SJCRH30 (cell line): ENCODE data around the gene TTI1. TPM values are rescaled to one million over a fixed set of nuclear protein-coding genes. Genes with fewer than 3 reads are reported as not detected.
A peak's percentile ranks its signal among the peaks of the same experiment; 100 is the strongest.
"Not testable (repeated sequence)": the region's sequence is repeated elsewhere in the genome, so short reads cannot be mapped to it uniquely, and the experiment has no call there.

Source experiments
- DNase-seq, 2 experiments: peaks; one replicate each; pipeline ENCODE4 v3.0.0-alpha.2; 2015 to 2020
- H3K27ac ChIP-seq: fragments of 250-450 bp; sonication (Bioruptor Pico); 2 replicates; pipeline ENCODE4 v1.5.1; 2020; ENCODE audit warnings: mild to moderate bottlenecking, moderate library complexity
- H3K27me3 ChIP-seq: fragments of 250-450 bp; sonication (Bioruptor Pico); 2 replicates; pipeline ENCODE4 v1.5.1; 2020; ENCODE audit warnings: mild to moderate bottlenecking, moderate library complexity
- H3K36me3 ChIP-seq: fragments of 250-450 bp; sonication (Bioruptor Pico); 2 replicates; pipeline ENCODE4 v1.5.1; 2020; ENCODE audit warnings: mild to moderate bottlenecking, moderate library complexity
- H3K4me1 ChIP-seq: fragments of 250-450 bp; sonication (Bioruptor Pico); 2 replicates; pipeline ENCODE4 v1.5.1; 2020; ENCODE audit warnings: mild to moderate bottlenecking, moderate library complexity
- H3K4me3 ChIP-seq: fragments of 250-450 bp; sonication (Bioruptor Pico); 2 replicates; pipeline ENCODE4 v1.5.1; 2020; ENCODE audit warnings: mild to moderate bottlenecking, moderate library complexity
- H3K9me3 ChIP-seq: fragments of 250-450 bp; sonication (Bioruptor Pico); replicated peaks from 2 replicates; pipeline ENCODE4 v1.5.1; 2020; ENCODE audit warnings: mild to moderate bottlenecking, moderate library complexity
- total RNA-seq: library from RNA; depleted of rRNA; stranded (reverse); fragments of >200 nt; shearing (Covaris generic); gene quantifications from 2 replicates; pipeline ENCODE4 v1.2.3, GENCODE V29; 2014

The TTI1 gene
- total RNA-seq, 1 experiment from 2014 or later: 66.0 TPM

DNA sequence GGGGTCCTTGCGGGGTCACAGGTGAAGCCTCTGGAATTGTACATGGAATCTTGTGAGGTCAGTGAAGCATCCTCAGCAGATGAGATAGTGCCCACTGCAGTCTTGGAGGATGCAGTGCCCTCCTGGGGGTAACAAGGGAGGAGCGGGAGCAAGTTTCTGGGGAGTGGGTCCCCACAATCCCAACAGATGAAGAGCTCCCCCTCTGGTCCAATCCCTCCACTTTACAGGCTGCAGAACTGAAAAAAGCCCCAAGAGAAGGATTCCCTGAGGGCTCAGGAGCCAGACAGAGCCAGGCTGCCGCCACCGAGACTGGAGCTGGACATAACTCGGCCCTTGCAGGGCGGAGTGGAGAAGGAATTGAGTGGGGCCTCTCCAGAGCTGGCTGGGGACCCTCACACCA is 52.4 kb downstream of the TTI1 start:
- H3K27me3 ChIP-seq: no peaks in the 10 kb centered on the region; the same call in 1 of the 2 replicates
- peaks cover 7% of the 10 kb centered on the region for H3K36me3 ChIP-seq
- DNase-seq: no peak
- no peaks in the 10 kb centered on the region for H3K4me1 ChIP-seq
- H3K27ac ChIP-seq: no peak overlapping the region
- H3K9me3 ChIP-seq: no peaks in the 10 kb centered on the region
- no peak overlapping the region for H3K4me3 ChIP-seq

DNA sequence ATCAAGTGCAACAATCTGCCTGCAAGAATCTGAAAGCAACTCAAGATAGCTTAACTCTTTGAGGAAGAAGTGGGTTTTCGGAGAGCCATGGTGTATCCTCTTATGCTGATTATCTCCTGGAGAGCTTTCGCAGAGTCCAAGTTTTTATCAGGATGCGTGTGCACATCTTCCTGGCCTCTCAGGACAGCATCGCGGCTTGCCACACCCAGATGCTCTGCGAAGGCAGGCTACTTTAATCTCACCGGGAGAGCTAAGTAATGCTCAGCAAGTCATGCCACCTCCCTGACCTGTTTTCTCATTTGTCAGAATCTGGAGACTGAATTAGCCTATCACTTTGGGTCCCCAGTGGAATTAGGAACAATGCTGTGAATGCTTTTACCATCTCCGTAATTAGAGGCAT is 52.9 kb downstream of the TTI1 start:
- Histone ChIP-seq H3K27me3 (no peaks in the 10 kb centered on the region; the same call in 1 of the 2 replicates), H3K4me1 (no peaks in the 10 kb centered on the region), H3K4me3 (no peak overlapping the region), H3K36me3 (peaks cover 7% of the 10 kb centered on the region), H3K27ac (no peak overlapping the region), H3K9me3 (no peaks in the 10 kb centered on the region)
- no peak for DNase-seq

DNA sequence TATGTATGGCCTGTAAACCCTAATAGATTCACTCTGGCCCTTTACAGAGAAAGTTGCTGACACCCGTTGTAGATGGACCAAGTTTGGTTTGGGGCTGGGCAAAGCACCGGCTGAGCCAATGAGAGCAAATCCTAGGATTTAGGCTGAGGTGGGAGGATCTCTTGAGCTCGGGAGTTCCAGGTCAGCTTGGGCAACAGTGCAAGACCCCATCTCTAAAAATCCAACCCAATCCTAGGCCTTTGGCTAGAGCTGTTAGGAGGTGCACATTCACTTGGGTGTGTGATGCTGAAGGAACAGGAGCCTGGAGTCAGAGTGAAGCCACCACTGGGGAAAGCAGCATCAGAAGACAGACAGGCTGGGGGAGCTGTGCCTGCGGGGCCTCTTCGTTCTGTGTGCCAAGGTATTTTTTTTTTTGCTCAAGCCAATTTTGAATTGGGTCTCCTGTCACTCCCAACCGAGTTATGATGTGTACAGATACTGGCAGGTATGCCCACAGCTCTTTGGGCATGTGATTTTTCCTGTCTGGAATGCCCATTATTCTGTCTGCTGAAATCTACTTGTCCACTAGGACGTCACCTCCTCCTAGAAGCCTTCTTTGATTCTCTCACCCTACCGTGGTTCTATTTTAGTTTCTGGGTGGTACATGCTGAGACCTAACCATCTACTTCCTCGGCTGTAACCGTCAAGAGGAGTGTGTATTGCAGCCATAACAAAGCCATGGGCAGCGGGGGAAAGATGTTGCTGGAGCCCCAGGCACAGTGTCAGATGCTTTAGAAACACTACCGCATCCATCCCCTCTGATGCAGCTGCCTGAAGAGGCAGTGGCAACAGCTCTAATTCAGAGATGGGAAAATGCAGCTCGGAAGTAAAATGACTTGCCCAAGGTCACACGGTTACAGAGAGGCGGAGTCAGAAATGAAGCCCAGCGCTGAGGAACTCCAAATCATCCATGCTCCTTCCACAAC is 54.0 kb downstream of the TTI1 start:
- DNase-seq: no peak
- Histone ChIP-seq H3K4me3 (no peak overlapping the region), H3K27ac (no peak overlapping the region), H3K36me3 (peaks cover 7% of the 10 kb centered on the region), H3K27me3 (no peaks in the 10 kb centered on the region; the same call in 1 of the 2 replicates), H3K9me3 (no peaks in the 10 kb centered on the region), H3K4me1 (no peaks in the 10 kb centered on the region)

DNA sequence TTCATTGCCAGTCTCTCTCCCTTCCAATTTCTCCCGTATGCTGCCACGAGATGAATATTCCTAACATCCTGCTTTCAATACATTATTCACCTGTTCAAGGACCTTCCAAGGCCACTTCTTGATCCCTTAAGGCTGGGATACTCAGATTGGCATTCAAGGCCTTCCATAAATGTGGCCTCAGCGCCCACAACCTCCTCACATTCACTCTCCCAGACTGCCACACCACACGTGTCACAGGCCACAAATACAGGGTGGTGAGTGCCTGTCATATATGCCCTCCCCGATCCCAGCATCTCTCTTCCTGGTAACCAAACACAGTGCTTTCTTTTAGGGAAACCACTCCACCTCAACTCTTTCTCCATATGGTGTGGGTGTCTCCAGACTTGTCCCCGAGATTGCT is 55.5 kb downstream of the TTI1 start:
- H3K27ac ChIP-seq: no peak overlapping the region
- no peaks in the 10 kb centered on the region; the same call in 1 of the 2 replicates for H3K27me3 ChIP-seq
- no peak for DNase-seq
- no peak overlapping the region for H3K4me3 ChIP-seq
- H3K9me3 ChIP-seq: no peaks in the 10 kb centered on the region
- H3K36me3 ChIP-seq: peaks cover 4% of the 10 kb centered on the region; the same call in 1 of the 2 replicates
- no peaks in the 10 kb centered on the region for H3K4me1 ChIP-seq

DNA sequence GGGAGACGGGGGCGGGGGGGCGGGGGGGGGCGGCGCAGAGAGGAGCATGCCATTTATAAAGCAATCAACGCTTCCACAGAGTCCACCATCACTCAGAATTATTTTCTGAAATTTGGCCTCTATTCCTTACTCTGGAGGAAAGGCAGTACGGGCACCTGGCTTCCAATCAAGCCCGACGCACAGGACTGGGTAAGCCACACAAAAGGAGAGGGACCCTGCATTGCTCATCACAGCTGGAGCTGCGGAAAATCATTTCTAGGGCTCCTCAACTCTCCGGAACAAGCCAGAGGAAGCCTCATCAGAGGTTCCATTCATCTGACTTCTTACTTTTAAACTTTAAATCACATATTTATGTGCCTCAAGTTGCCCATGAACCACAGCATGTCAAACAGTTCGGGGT is 55.9 kb downstream of the TTI1 start:
- H3K4me3 ChIP-seq: no peak overlapping the region
- no peak for DNase-seq
- H3K9me3 ChIP-seq: no peaks in the 10 kb centered on the region
- H3K27ac ChIP-seq: no peak overlapping the region
- no peaks in the 10 kb centered on the region; the same call in 1 of the 2 replicates for H3K27me3 ChIP-seq
- no peaks in the 10 kb centered on the region for H3K4me1 ChIP-seq
- peaks cover 4% of the 10 kb centered on the region; the same call in 1 of the 2 replicates for H3K36me3 ChIP-seq

DNA sequence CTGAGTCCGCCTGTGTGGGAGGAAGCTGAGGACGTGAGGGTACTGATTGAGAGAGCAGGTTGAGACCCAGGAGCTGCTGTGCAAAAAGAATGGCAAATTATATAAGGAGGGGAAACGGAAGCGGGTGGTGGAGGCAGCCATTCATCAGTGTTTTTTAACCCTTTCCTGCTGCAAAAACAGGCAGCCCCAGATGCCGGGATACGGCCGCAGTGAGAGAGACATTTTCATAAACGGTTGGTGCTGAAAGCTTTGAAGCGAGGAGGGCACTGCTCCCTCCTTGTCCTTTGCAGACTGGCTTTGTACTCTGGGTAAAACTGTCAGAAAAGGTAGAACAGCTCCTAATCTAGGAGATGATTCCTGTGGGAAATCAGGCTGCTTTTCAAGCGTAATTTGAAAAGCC is 56.4 kb downstream of the TTI1 start:
- Histone ChIP-seq H3K4me3 (no peak overlapping the region), H3K9me3 (no peaks in the 10 kb centered on the region), H3K27ac (no peak overlapping the region), H3K36me3 (peaks cover 4% of the 10 kb centered on the region; the same call in 1 of the 2 replicates), H3K27me3 (no peaks in the 10 kb centered on the region; the same call in 1 of the 2 replicates), H3K4me1 (no peaks in the 10 kb centered on the region)
- DNase-seq: no peak

DNA sequence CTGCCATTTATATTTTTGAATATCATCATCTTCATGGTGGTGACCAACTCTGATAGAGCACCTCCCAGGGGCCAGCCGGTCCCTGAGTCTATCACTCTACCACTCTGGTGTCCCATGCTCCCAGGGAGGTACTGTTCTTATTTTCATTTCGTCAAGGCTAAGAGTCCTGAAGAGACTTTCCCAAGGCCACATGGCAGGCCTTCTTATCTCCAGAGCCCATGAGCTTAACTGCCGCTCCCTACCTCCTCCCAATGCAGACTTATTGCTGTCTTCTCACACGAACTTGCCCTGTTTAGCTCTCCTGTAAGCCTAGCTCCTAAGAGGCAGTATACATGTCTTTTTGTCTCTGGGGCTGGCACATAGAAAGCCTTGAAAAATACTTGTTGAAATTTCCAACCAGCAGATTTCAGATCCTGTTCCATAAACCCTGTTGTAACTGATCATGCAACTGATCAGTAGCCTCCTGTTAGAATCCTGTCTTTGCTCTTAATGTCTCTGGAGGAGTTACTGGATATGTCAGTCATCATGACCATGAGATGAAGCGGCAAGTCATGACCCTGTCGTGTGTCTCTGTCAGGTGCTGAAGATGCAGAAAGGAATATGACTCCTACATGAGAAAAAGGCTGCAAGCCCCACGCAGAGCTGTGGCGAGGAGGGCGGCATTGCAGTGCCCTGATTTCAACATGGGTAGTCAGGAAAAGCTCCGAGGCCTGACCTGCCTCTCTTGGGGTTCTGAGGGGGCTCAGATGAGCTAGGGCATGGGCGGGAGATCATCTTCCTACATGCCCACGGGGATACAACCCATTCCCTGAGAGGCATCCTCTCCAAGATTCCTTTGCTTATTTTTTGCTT is 60.0 kb downstream of the TTI1 start:
- no peaks in the 10 kb centered on the region; the same call in 1 of the 2 replicates for H3K27me3 ChIP-seq
- H3K4me3 ChIP-seq: no peak overlapping the region
- no peak for DNase-seq
- H3K4me1 ChIP-seq: peaks cover 14% of the 10 kb centered on the region
- no peaks in the 10 kb centered on the region for H3K9me3 ChIP-seq
- H3K36me3 ChIP-seq: no peaks in the 10 kb centered on the region
- no peak overlapping the region for H3K27ac ChIP-seq

DNA sequence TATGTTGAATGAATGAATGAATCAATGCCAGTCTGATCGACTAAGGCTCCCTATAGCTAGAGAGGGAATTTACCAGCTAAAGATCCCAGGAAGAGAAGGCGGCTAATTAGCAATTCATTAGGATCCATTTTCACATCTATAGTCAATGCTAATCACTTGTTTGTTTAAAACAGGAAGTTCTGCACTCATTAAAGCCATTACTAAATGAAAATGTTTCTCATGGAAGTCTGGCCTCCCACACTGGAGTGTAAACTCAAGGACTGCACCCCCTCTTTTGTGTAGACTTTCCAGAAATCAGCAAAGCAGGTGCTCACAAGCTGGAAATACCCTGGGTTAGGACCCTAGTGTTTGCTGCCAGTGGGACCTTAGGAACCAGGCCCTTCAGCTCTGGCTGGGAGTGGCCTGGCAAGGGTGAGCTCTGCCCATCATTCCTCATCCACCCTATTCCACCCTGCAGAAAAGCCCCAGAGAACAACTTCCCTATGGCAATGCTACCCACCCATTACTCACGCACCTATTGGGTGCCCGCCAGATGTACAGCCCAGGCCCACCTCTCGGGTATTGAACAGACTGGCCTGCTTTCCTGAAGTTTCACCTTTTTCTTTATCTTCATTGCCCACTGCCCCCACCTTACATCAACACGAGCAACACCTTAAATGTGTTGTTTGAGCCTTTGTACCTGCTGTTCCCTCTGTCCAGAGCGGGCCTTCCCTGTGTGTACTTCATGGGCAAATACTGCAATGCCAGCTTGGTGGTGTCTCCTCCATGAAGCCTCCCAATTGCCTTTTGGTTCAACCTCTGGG is 60.8 kb downstream of the TTI1 start:
- no peak for DNase-seq
- no peak overlapping the region for H3K27ac ChIP-seq
- H3K4me3 ChIP-seq: no peak overlapping the region
- H3K36me3 ChIP-seq: no peaks in the 10 kb centered on the region
- H3K4me1 ChIP-seq: peaks cover 14% of the 10 kb centered on the region
- H3K9me3 ChIP-seq: peaks cover 5% of the 10 kb centered on the region
- H3K27me3 ChIP-seq: no peaks in the 10 kb centered on the region; the same call in 1 of the 2 replicates

DNA sequence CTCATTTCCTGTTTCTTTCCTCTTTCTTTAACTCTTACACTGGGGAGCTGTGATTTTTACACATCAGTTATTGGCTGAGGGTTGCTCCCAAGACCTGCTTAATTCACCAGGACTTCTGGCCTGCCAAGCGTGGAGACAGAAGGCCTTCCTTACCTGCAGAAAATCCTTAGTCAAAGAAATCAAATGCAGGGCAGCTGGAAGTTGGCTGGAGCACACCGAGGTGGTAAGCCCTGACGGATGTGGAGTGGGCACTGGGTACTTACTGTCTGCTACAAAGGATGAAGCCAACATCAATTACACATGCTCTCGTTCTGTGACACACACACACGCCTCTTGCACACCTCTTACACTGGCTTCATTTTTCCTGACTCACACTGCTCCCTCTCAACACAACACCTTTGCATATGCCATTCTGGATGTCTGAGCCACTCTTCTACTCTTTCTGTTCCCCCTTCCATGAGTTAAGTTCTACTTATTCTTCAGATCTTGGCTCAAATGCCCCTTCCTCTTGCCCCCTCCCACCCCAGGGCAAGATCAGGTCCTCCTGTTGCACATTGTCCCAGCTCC is 61.6 kb downstream of the TTI1 start:
- no peak overlapping the region for H3K27ac ChIP-seq
- H3K9me3 ChIP-seq: peaks cover 10% of the 10 kb centered on the region
- no peaks in the 10 kb centered on the region for H3K27me3 ChIP-seq
- H3K4me3 ChIP-seq: no peak overlapping the region
- no peak for DNase-seq
- no peaks in the 10 kb centered on the region for H3K36me3 ChIP-seq
- peaks cover 14% of the 10 kb centered on the region for H3K4me1 ChIP-seq

DNA sequence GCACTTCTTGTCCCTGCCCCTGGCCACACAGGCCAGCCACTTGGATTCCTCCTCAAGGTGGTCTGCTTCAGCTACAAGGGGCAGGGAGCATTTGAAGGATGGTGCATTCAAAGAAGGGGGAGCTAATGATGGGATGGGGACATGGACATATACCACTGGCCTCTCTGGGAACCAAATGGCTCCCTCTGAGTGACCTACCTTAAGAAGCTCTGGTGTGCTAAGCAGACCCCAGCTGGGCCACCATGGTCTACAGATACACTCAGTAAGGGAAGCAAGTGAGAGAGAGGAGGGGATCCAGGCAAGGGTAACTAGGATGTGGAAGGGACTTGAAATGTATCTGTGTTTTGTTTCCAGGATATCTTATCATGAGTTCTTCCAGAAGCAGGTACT is 62.4 kb downstream of the TTI1 start:
- no peak for DNase-seq
- Histone ChIP-seq H3K4me1 (peaks cover 14% of the 10 kb centered on the region), H3K27me3 (no peaks in the 10 kb centered on the region), H3K9me3 (peaks cover 10% of the 10 kb centered on the region), H3K27ac (no peak overlapping the region), H3K4me3 (no peak overlapping the region), H3K36me3 (no peaks in the 10 kb centered on the region)

DNA sequence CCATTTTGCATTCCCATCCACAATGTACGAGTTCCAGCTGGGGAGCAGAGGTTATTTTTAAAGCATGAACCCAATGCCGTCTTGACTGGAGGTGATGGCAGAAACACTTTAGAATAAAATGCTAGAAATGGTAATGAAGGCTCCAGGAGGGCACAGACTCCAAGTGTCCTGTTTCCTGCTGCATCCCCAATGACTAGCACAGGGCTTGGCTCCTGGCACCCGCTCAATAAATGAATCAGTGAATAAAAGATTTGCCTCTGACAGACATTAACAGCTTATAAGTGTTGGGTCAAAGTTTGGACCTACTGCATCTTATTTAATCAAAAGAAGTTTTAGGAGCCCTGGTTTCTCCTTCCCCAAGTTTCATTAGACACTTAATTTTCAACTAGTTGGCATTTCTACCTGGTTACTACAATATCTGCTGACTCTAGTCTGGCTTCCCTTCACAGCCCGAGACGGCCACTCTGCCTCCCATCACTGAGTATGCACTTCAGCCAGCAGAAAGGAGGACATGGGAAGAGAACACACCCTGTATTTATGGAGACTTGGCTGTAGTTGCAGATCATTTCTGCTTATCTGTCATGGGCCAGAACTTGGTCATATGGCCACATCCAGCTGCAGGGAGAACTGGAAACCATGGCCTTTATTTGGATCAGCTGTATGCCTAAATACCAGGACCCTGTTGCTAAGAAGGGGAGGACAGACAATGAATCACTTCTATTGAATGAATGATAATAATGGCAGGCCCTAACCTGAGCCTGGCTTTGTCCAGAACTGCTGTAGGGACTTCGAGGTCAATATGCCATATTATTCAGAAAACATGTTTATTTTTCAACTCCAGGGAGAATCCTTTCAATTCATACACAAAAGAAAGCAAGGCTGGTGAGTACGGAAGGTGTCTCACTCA is 63.1 kb downstream of the TTI1 start:
- H3K27ac ChIP-seq: no peak overlapping the region
- H3K36me3 ChIP-seq: no peaks in the 10 kb centered on the region
- H3K9me3 ChIP-seq: peaks cover 10% of the 10 kb centered on the region
- DNase-seq: no peak
- no peaks in the 10 kb centered on the region for H3K27me3 ChIP-seq
- H3K4me1 ChIP-seq: peaks cover 14% of the 10 kb centered on the region
- H3K4me3 ChIP-seq: no peak overlapping the region

DNA sequence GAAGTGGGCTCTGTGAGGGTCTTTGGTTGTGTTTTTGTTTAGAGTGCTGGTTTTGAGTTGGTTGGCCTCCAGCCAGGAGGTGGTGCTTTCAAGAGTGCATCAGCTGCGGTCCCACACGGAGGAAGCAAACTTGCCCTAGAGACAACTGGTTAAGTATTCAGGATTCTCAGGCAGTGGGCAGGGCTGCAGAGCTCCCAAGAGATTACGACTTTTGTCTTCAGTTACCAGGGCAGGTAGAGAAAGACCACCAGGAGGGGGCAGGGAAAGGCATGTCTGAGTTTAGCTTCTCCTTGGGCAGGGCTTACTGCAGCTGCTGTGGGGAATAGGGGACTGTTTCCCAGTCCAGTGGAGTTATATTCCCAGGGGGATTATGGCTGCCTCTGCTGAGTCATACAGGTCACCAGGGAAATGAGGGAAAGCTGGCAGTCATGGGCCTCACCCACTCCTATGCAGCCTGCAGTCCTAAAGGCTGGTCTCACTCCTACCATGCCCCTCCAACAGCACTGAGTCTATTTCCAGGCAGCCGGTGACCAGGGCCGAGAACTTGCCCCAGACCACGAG is 64.3 kb downstream of the TTI1 start:
- Histone ChIP-seq H3K27me3 (no peaks in the 10 kb centered on the region), H3K27ac (no peak overlapping the region), H3K4me1 (peaks cover 14% of the 10 kb centered on the region), H3K36me3 (no peaks in the 10 kb centered on the region), H3K9me3 (peaks cover 10% of the 10 kb centered on the region), H3K4me3 (no peak overlapping the region)
- peak; percentile 92 to 94 for DNase-seq

DNA sequence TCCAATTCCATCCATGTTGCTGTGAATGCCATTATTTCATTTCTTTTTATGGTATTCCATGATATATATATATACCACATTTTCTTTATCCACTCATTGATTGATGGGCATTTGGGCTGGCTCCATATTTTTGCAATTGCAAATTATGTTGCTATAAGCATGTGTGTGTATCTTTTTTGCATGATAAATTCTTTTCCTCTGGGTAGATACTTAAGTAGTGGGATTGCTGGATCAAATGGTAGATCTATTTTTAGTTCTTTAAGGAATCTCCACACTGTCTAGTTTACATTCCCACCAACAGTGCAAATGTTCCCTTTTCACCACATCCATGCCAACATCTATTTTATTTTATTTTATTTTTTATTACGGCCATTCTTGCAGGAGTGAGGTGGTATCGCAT is 69.8 kb downstream of the TTI1 start:
- H3K27me3 ChIP-seq, H3K27ac ChIP-seq, H3K4me3 ChIP-seq, H3K36me3 ChIP-seq, H3K4me1 ChIP-seq, H3K9me3 ChIP-seq, DNase-seq: not testable (repeated sequence)
